Panc1 (cell line): ENCODE results near the gene MRPL3. TPM values are rescaled to one million over a fixed set of nuclear protein-coding genes. Genes with fewer than 3 reads are reported as not detected.

Experiments used
- ATAC-seq: fragments of 200-7000 bp; cut with Tn5 transposase; 2 replicates; pipeline ENCODE4 v1.9.1; 2020; ENCODE audit warnings: mild to moderate bottlenecking, moderate library complexity
- BruUV-seq: library from RNA; stranded (reverse); fragments of 400-500 nt; replicated peaks from 2 replicates; lab custom pipeline; 2021; lab: Mats Ljungman, UMichigan
- CTCF ChIA-PET: fragments of 300-600 bp; sonication (Branson Sonifier 250); formaldehyde crosslinking; loops from one replicate; lab custom pipeline; 2022; ENCODE audit warnings: antibody characterized with exemption; lab: Charles Lee
- POLR2A ChIA-PET: fragments of 300-600 bp; sonication (Branson Sonifier 250); formaldehyde crosslinking; loops from one replicate; lab custom pipeline; 2022; ENCODE audit warnings: antibody characterized with exemption; lab: Charles Lee
- DNase-seq: peaks from one replicate; pipeline ENCODE4 v3.0.0-alpha.2; 2010; ENCODE audit warnings: low read depth, low spot score
- H3K27ac ChIP-seq: 2 replicates; pipeline ENCODE4 v1.5.1; 2011; ENCODE audit warnings: mild to moderate bottlenecking, low read length, inconsistent platforms
- H3K27me3 ChIP-seq: fragments of 200-500 bp; sonication (Bioruptor generic); 2 replicates; pipeline ENCODE4 v1.6.0; 2014; ENCODE audit warnings: low read length, inconsistent platforms; ENCODE audit not compliant: control insufficient read depth, insufficient read depth
- H3K36me3 ChIP-seq: fragments of 200-500 bp; sonication (Bioruptor generic); 2 replicates; pipeline ENCODE4 v1.5.1; 2014; ENCODE audit warnings: inconsistent platforms, mild to moderate bottlenecking, low read length, moderate library complexity; ENCODE audit not compliant: control insufficient read depth, insufficient read depth
- H3K4me1 ChIP-seq: 2 replicates; pipeline ENCODE4 v1.5.1; 2011; ENCODE audit warnings: inconsistent platforms, mild to moderate bottlenecking, low read length, moderate library complexity; ENCODE audit not compliant: control insufficient read depth, insufficient read depth
- H3K4me3 ChIP-seq, 2 experiments: 2 replicates each; pipeline ENCODE4 v1.5.1; 2011 to 2012; ENCODE audit warnings: low read depth in 2 of 2, low read length in 2 of 2, mild to moderate bottlenecking in 2 of 2, inconsistent platforms in 1 of 2, moderate library complexity in 1 of 2
- H3K9me3 ChIP-seq: fragments of 200-500 bp; sonication (Bioruptor generic); 2 replicates; pipeline ENCODE4 v1.5.1; 2014; ENCODE audit warnings: low read depth, mild to moderate bottlenecking, inconsistent platforms, low read length, moderate library complexity; ENCODE audit not compliant: control insufficient read depth, insufficient read depth
- CTCF ChIP-seq: fragments of 450-650 bp; IDR thresholded peaks from 2 replicates; pipeline ENCODE4 v1.5.1; 2017; ENCODE audit warnings: mild to moderate bottlenecking
- POLR2AphosphoS5 ChIP-seq: IDR thresholded peaks from 2 replicates; pipeline ENCODE4 v1.6.1; 2012; ENCODE audit warnings: mild to moderate bottlenecking, low read depth, low read length, moderate library complexity
- REST ChIP-seq, 2 experiments: IDR thresholded peaks; 2 replicates each; pipeline ENCODE4 v1.6.1; 2011 to 2012; ENCODE audit warnings: low read depth in 2 of 2, control low read depth in 1 of 2, low read length in 1 of 2, mild to moderate bottlenecking in 1 of 2, moderate library complexity in 1 of 2; ENCODE audit not compliant: insufficient read depth in 1 of 2
- SIN3A ChIP-seq: IDR thresholded peaks from 2 replicates; pipeline ENCODE4 v1.6.1; 2012; ENCODE audit warnings: low read depth, mild to moderate bottlenecking, low read length, moderate library complexity, borderline replicate concordance; ENCODE audit not compliant: insufficient read depth
- TCF7L2 ChIP-seq: IDR thresholded peaks from 2 replicates; pipeline ENCODE4 v1.6.1; 2011; ENCODE audit warnings: mild to moderate bottlenecking, low read depth, low read length, inconsistent platforms
- in situ Hi-C: cut with HindIII; loops from 2 replicates; pipeline ENCODE4 v1.10.0; 2016; ENCODE audit warnings: low sequenced_read_pairs, low pct_unique_long_range_greater_than_20kb
- intact Hi-C: fragments of 100-400 bp; cut with micrococcal nuclease; formaldehyde crosslinking; loops from one replicate; pipeline ENCODE4 v1.10.0; 2022; ENCODE audit not compliant: unreplicated experiment
- total RNA-seq: library from RNA; stranded (reverse); gene quantifications from one replicate; pipeline ENCODE4 v1.2.1, GENCODE V29; 2021; ENCODE audit not compliant: unreplicated experiment

Gene MRPL3
- total RNA-seq, 1 experiment from 2014 or later = 129 TPM

- H3K27ac ChIP-seq = no peak overlapping the region
- POLR2A ChIA-PET = no interaction called here
- H3K4me1 ChIP-seq = no peaks in the 10 kb centered on the region
- no peaks in the 10 kb centered on the region; the same call in 1 of the 2 replicates for H3K36me3 ChIP-seq
- no peaks in the 10 kb centered on the region for H3K9me3 ChIP-seq
- CTCF ChIA-PET = no interaction called here
- TF ChIP-seq SIN3A = no peak
- TF ChIP-seq CTCF = peak; percentile 22; the same call in 1 of the 2 replicates
- BruUV-seq = no TSS peak
- no peak for DNase-seq
- intact Hi-C loops (no loop called here), in situ Hi-C loops (no loop called here)
- ATAC-seq = peak; percentile 81
- H3K4me3 ChIP-seq = no peak overlapping the region
- H3K27me3 ChIP-seq = peaks cover 14% of the 10 kb centered on the region
Observed at GRCh38 chr3:131526801-131527347, 24.1 kb upstream of the MRPL3 start.

GRCh38 chr3:131518680-131519079 lies 15.9 kb upstream of the MRPL3 start:
- POLR2A ChIA-PET = no interaction called here
- Histone ChIP-seq H3K36me3 (no peaks in the 10 kb centered on the region), H3K27ac (no peak overlapping the region), H3K4me3 (no peak overlapping the region), H3K27me3 (peaks cover 5% of the 10 kb centered on the region; the same call in 1 of the 2 replicates), H3K4me1 (no peaks in the 10 kb centered on the region), H3K9me3 (no peaks in the 10 kb centered on the region)
- in situ Hi-C loops (no loop called here), intact Hi-C loops (no loop called here)
- TF ChIP-seq SIN3A = no peak
- no peak for TF ChIP-seq REST (IDR thresholded peaks at IDR 0.05; ENCODE audit: insufficient read depth in 1 of 2, low read depth in 2 of 2, low read length in 1 of 2)
- no peak for TF ChIP-seq CTCF
- no peak for TF ChIP-seq TCF7L2
- no peak for TF ChIP-seq POLR2AphosphoS5
- CTCF ChIA-PET = no interaction called here
- no TSS peak for BruUV-seq
- DNase-seq = no peak
- ATAC-seq = no peak
